ENCODE data around the gene SET. TPM values are rescaled to one million over a fixed set of nuclear protein-coding genes. Genes with fewer than 3 reads are reported as not detected.
A peak's percentile ranks its signal among the peaks of the same experiment; 100 is the strongest.
"Not testable (repeated sequence)": the region's sequence is repeated elsewhere in the genome, so short reads cannot be mapped to it uniquely, and the experiment has no call there.

The SET gene
- total RNA-seq, 1 experiment from 2014 or later = 563 TPM

DNA sequence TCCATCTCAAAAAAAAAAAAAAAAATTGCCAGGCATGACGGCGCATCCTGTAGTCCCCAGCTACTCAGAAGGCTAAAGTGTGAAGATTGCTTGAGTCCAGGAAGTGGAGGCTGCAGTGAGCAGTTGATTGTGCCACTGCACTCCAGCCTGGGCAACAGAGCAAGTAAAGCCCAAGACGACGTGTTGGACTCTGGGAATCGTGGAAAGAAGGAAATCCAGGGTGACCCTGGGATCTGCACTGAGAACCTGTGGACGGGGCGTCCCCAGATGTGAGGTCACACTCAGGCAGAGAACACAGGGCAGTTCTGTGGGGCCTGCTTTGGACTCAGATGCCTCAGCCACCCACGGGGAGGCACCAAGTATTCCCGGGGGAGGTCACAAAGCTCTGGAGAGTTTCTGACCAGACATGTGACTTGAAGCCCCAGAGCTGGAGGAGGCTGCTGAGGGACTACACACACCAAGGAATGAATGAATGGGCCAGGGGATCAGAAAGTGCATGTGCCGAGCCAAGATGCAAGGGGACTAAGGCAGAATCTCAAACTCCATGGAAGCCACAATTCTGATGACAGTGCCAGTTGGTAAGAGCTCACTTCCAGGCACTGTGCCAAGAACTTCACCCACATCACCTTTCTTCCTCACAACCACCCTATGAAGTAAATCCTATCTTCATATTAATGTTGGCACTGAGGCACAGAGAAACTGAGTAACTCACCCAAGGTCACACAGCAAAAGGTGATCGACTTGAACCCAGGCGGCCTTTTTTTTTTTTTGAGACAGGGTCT lies 45.3 kb upstream of the SET start:
- Mint-ChIP-seq H3K9me3 (ENCODE audit: unreplicated experiment) (no peaks in the 10 kb centered on the region), H3K27ac (ENCODE audit: low read depth, unreplicated experiment) (no peak overlapping the region), H3K27me3 (ENCODE audit: insufficient read depth, unreplicated experiment) (no peaks in the 10 kb centered on the region), H3K4me3 (ENCODE audit: unreplicated experiment) (no peak overlapping the region), H3K36me3 (ENCODE audit: insufficient read depth, unreplicated experiment) (peaks cover 22% of the 10 kb centered on the region), H3K4me1 (ENCODE audit: insufficient read depth, unreplicated experiment) (peaks cover 5% of the 10 kb centered on the region)
- TF ChIP-seq CTCF (IDR thresholded peaks at IDR 0.05; ENCODE audit: unreplicated experiment) = no peak
- ChIA-PET CTCF (interaction anchor here (0.6 kb wide), 1 partner anchor 34 kb away, joined by 3 read pairs; no protein-coding TSS in a partner anchor), POLR2A (interaction anchor here (1.0 to 1.2 kb wide), 3 partner anchors 8 to 41 kb away, joined by 3 to 6 read pairs (median 5); no protein-coding TSS in a partner anchor)
- BruUV-seq (replicated peaks) = no TSS peak
- DNase-seq (ENCODE audit: unreplicated experiment) = peak; percentile 32
- intact Hi-C loops (cut with micrococcal nuclease) = no loop called here

- peak; percentile 67 for DNase-seq (ENCODE audit: unreplicated experiment)
- intact Hi-C loops (cut with micrococcal nuclease) = not testable (repeated sequence)
- POLR2A ChIA-PET = interaction anchor here (1.5 kb wide), 1 partner anchor 123 kb away, joined by 5 read pairs; the partner anchor contains the start of gene ZER1
Observed at GRCh38 chr9:128648206-128648605, 40.8 kb upstream of the SET start.

DNA sequence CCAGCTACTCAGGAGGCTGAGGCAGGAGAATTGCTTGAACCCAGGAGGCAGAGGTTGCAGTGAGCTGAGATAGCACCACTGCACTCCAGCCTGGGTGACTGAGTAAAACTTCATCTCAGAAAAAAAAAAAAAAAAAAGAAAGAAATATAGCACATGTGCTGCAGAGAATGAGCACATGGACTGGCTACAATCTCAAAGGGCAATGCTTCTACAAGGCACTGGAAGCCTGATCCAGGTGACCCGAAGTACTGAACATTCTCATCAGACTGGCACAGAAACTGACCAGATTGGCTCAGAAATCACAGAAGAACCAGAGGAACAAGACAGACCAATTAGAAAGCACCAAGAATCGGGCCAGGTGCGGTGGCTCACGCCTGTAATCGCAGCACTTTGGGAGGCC lies 37.2 kb upstream of the SET start:
- no peak overlapping the region for H3K27ac Mint-ChIP-seq (ENCODE audit: low read depth, unreplicated experiment)
- no peaks in the 10 kb centered on the region for H3K9me3 Mint-ChIP-seq (ENCODE audit: unreplicated experiment)
- intact Hi-C loops (cut with micrococcal nuclease) = no loop called here
- ChIA-PET CTCF (no interaction called here), POLR2A (no interaction called here)
- no peak overlapping the region for H3K4me3 Mint-ChIP-seq (ENCODE audit: unreplicated experiment)
- BruUV-seq (replicated peaks) = no TSS peak
- H3K27me3 Mint-ChIP-seq (ENCODE audit: insufficient read depth, unreplicated experiment) = no peaks in the 10 kb centered on the region
- H3K4me1 Mint-ChIP-seq (ENCODE audit: insufficient read depth, unreplicated experiment) = peaks cover 8% of the 10 kb centered on the region
- no peak for TF ChIP-seq CTCF (IDR thresholded peaks at IDR 0.05; ENCODE audit: unreplicated experiment)
- DNase-seq (ENCODE audit: unreplicated experiment) = no peak
- H3K36me3 Mint-ChIP-seq (ENCODE audit: insufficient read depth, unreplicated experiment) = peaks cover 17% of the 10 kb centered on the region

More at GRCh38 chr9:128648206-128648605, 40.8 kb upstream of the SET start:
- TF ChIP-seq CTCF (IDR thresholded peaks at IDR 0.05; ENCODE audit: unreplicated experiment) = peak; percentile 16
- not testable (repeated sequence) for H3K4me3 Mint-ChIP-seq (ENCODE audit: unreplicated experiment); H3K4me1 Mint-ChIP-seq (ENCODE audit: insufficient read depth, unreplicated experiment); H3K27me3 Mint-ChIP-seq (ENCODE audit: insufficient read depth, unreplicated experiment); H3K36me3 Mint-ChIP-seq (ENCODE audit: insufficient read depth, unreplicated experiment); H3K9me3 Mint-ChIP-seq (ENCODE audit: unreplicated experiment); BruUV-seq (replicated peaks); H3K27ac Mint-ChIP-seq (ENCODE audit: low read depth, unreplicated experiment)
- CTCF ChIA-PET = interaction anchor here (0.8 to 3.1 kb wide), 3 partner anchors 11 to 286 kb away, joined by 3 to 18 read pairs (median 3); no protein-coding TSS in a partner anchor

GRCh38 chr9:128653908-128654307 lies 35.1 kb upstream of the SET start:
- POLR2A ChIA-PET = interaction anchor here (0.8 to 3.1 kb wide), 5 partner anchors 9 to 31 kb away, joined by 3 to 22 read pairs (median 6); no protein-coding TSS in a partner anchor
- no peak for TF ChIP-seq CTCF (IDR thresholded peaks at IDR 0.05; ENCODE audit: unreplicated experiment)
- no peak overlapping the region for H3K27ac Mint-ChIP-seq (ENCODE audit: low read depth, unreplicated experiment)
- DNase-seq (ENCODE audit: unreplicated experiment) = no peak
- no TSS peak for BruUV-seq (replicated peaks)
- H3K36me3 Mint-ChIP-seq (ENCODE audit: insufficient read depth, unreplicated experiment) = peaks cover 21% of the 10 kb centered on the region
- CTCF ChIA-PET = interaction anchor here (3.4 kb wide), 1 partner anchor 18 kb away, joined by 15 read pairs; no protein-coding TSS in a partner anchor
- intact Hi-C loops (cut with micrococcal nuclease) = no loop called here
- no peaks in the 10 kb centered on the region for H3K9me3 Mint-ChIP-seq (ENCODE audit: unreplicated experiment)
- no peak overlapping the region for H3K4me3 Mint-ChIP-seq (ENCODE audit: unreplicated experiment)
- peaks cover 8% of the 10 kb centered on the region for H3K4me1 Mint-ChIP-seq (ENCODE audit: insufficient read depth, unreplicated experiment)
- no peaks in the 10 kb centered on the region for H3K27me3 Mint-ChIP-seq (ENCODE audit: insufficient read depth, unreplicated experiment)
